Measurements from ENCODE around the gene CHP2.
"Not testable (repeated sequence)": the region's sequence is repeated elsewhere in the genome, so short reads cannot be mapped to it uniquely, and the experiment has no call there.

Gene CHP2

DNA sequence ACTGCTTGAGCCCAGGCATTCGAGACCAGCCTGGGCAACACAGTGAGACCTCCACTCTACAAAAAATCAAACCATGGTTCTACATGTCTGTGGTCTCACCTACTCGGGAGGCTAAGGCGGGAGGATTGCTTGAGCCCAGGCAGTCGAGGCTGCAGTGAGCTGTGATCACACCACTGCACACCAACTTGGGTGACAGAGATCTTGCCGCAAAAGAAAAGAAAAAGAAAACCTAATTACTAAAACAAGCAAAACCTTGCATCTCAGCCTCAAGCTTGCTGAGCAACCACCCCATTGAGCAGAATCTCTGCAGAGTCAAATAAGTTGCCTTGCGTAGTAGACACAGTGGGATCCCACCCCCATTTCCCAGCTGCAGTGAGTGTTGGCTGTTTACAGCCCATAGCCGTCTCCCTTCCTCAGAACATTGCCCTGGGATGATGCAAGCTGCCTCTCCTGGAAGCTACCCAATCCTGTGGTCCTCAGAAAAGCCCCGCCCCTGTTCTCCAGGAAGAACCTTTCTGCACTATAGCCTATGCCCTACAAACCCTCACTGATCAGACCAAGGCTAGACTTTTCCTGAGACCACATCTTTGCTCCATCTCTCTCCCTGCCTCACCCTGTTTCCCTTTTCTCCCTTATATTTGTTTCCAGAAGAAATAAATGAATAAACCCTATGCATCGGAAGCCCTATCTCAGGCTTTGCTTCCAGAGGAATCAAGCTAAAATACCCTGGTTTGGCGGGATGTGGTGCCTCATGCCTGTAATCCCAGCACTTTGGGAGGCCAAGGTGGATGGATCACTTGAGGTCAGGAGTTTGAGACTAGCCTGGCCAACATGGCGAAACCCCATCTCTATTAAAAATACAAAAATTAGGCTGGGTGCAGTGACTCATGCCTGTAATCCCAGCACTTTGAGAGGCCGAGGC is 25.1 kb upstream of the CHP2 start:
- TF ChIP-seq, protein P1, sequence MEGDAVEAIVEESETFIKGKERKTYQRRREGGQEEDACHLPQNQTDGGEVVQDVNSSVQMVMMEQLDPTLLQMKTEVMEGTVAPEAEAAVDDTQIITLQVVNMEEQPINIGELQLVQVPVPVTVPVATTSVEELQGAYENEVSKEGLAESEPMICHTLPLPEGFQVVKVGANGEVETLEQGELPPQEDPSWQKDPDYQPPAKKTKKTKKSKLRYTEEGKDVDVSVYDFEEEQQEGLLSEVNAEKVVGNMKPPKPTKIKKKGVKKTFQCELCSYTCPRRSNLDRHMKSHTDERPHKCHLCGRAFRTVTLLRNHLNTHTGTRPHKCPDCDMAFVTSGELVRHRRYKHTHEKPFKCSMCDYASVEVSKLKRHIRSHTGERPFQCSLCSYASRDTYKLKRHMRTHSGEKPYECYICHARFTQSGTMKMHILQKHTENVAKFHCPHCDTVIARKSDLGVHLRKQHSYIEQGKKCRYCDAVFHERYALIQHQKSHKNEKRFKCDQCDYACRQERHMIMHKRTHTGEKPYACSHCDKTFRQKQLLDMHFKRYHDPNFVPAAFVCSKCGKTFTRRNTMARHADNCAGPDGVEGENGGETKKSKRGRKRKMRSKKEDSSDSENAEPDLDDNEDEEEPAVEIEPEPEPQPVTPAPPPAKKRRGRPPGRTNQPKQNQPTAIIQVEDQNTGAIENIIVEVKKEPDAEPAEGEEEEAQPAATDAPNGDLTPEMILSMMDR (IDR thresholded peaks at IDR 0.05; ENCODE audit: low read depth, low read length, missing control alignments): no peak
- DNase-seq (ENCODE audit: low read depth): no peak
- no peak overlapping the region for H3K4me3 ChIP-seq (ENCODE audit: low read depth, low read length)

DNA sequence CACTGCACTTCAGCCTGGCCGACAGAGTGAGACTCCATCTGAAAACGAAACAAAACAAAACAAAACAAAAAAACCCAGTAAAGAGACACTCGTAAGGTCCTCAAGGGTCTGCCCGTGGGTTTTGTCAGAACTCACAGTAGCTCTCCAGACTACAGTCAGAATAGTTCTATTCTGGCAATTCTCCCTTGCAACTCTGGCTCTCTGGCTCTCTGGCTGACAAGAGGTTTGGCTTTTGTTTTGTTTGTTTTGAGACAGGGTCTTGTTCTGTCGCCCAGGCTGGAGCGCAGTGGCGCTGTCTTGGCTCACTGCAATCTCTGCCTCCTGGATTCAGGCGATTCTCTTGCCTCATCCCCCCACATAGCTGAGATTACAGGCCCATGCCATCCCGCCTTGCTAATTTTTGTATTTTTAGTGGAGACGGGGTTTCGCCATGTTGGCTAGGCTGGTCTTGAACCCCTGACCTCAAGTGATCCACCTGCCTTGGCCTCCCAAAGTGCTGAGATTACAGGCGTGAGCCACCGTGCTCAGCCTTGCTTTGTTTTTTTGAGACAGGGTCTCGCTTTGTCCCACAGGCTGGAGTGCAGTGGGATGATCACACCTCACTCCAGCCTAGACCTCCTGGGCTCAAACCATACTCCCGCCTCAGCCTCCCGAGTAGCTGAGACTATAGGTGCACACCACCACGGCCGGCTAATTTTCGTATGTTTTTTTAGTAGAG is 20.5 kb upstream of the CHP2 start:
- no peak overlapping the region for H3K4me3 ChIP-seq (ENCODE audit: low read depth, low read length)
- TF ChIP-seq, protein P1 (IDR thresholded peaks at IDR 0.05; ENCODE audit: low read depth, low read length, missing control alignments): no peak
- no peak for DNase-seq (ENCODE audit: low read depth)

DNA sequence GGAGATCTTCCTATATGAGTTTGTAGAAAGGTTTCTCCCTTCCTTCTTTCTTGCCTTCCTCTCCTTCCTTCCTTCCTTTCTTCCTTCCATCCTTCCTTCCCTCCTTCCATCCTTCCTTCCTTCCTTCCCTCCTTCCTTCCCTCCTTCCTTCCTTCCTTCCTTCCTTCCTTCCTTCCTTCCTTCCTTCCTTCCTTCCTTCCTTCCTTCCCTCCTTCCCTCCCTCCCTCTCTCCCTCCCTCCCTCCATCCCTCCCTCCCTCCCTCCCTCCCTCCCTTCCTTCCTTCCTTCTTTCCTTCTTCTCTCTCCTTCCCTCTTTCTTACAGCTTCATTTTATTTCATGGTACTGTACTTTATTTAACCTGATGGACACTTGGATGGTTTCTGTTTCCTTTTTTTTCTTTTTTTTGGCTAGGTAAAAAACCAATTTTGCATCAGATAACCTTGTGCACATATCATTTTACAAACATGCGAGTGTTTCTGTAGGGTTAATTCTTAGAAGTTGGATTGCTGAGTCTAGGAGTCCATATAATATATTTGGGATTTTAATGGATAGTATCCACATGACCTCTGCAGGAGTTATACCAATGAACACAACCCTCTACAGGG is 17.3 kb upstream of the CHP2 start:
- H3K4me3 ChIP-seq (ENCODE audit: low read depth, low read length); DNase-seq (ENCODE audit: low read depth): not testable (repeated sequence)

DNA sequence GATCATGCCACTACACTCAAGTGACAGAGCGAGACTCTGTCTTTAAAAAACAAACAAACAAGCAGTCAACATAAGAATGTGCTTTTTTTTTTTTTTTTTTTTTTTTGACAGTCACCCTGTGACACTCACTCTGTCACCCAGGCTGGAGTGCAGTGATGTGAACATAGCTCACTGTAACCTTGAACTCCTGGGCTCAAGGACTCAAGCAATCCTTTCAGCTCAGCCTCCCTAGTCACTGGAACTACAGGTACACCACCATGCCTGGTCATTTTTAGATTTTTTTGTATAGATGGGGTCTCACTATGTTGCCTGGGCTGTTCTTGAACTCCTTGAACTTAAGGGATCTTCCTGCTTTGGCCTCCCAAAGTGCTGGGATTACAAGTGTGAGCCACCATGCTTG is 15.3 kb upstream of the CHP2 start:
- TF ChIP-seq, protein P1 (IDR thresholded peaks at IDR 0.05; ENCODE audit: low read depth, low read length, missing control alignments): no peak
- DNase-seq (ENCODE audit: low read depth): no peak
- H3K4me3 ChIP-seq (ENCODE audit: low read depth, low read length): no peak overlapping the region

DNA sequence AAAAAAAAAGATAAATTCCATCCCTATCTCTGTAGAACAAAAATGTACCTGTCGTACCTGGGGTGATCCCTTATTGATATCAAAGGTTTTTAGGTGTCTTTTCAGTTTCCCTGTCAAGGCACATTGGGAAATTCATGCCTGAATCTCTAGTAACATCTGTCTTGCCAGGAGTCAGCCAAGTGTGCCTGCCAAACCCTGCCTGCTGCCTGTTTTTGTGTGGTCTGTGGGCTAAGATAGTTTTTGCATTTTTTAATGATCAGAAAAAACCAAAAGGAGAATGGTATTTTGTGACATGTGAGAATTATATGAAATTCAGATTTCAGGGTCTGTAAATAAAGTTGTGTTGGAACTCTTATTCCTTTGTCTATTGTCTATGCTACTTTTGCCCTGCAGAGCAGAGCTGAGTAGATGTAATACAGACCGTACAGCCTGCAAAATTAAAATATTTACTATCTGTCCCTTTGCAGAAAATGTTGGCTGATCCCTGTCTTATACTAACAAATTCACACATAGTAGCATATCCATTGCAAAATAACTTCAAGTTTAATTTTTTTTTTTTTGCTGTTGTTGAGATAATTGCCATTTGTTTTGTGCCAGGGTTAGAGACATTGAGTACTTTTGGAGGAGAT is 13.0 kb upstream of the CHP2 start:
- H3K4me3 ChIP-seq (ENCODE audit: low read depth, low read length): no peak overlapping the region
- no peak for DNase-seq (ENCODE audit: low read depth)
- TF ChIP-seq, protein P1 (IDR thresholded peaks at IDR 0.05; ENCODE audit: low read depth, low read length, missing control alignments): no peak

DNA sequence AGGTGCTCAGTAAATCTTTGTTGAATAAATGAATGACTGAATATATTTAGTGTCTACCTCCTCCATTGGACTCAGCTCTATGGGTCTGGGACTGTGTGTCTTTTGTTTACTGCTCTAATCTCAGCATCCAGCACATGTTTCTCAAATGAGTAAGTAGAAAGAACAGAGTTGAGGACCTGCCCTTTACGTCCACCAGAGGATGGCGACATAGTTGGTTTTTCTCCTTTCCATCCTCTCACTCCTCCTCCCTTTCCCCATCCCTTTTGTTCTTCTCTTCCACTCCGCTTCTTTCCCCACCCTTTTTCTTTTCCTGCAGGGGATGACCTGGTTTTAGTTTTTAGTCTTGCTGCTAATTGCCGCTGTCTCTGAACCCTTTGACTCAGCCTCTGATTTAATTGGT is 12.1 kb upstream of the CHP2 start:
- no peak for DNase-seq (ENCODE audit: low read depth)

More for the DNA sequence above, 12.1 kb upstream of the CHP2 start:
- TF ChIP-seq, protein P1 (IDR thresholded peaks at IDR 0.05; ENCODE audit: low read depth, low read length, missing control alignments): no peak
- no peak overlapping the region for H3K4me3 ChIP-seq (ENCODE audit: low read depth, low read length)
